Suprapubic skin (tissue), 3 donors: ENCODE results near the gene SETD5.

Experiments
- CTCF ChIP-seq, 2 donors: fragments of 200-600 bp in 1 of 2; fragments of 450-650 bp in 1 of 2; sonication (generic) in 1 of 2; IDR thresholded peaks; one replicate each; pipeline ENCODE4 v1.5.1; 2016 to 2019; ENCODE audit warnings: antibody characterized with exemption in 2 of 2, mild to moderate bottlenecking in 1 of 2, moderate library complexity in 1 of 2
- EP300 ChIP-seq: sonication (generic); formaldehyde crosslinking; IDR thresholded peaks from one replicate; pipeline ENCODE4 v1.6.1; 2017; ENCODE audit warnings: antibody characterized with exemption
- POLR2A ChIP-seq, 2 donors: fragments of 450-650 bp; IDR thresholded peaks; one replicate each; pipeline ENCODE4 v1.6.1; 2017; ENCODE audit warnings: antibody characterized with exemption in 2 of 2, mild to moderate bottlenecking in 2 of 2, moderate library complexity in 2 of 2

- TF ChIP-seq POLR2A (IDR thresholded peaks at IDR 0.05) (no peak), EP300 (no peak), CTCF (IDR thresholded peaks at IDR 0.05) (no peak)
Observed at GRCh38 chr3:9387322-9387655, 10.1 kb upstream of the SETD5 start.
